Endothelial cell of umbilical vein (primary cell): ENCODE results near the gene ANKDD1A. TPM values are rescaled to one million over a fixed set of nuclear protein-coding genes. Genes with fewer than 3 reads are reported as not detected.

Experiments
- BruUV-seq: library from RNA; stranded (reverse); fragments of 400-500 nt; replicated peaks from 2 replicates; lab custom pipeline; 2021; lab: Mats Ljungman, UMichigan
- CTCF ChIA-PET: fragments of 300-600, 350-600 bp; sonication (Branson Sonifier 250); formaldehyde crosslinking; loops from one replicate; lab custom pipeline; 2021; ENCODE audit warnings: antibody characterized with exemption, inconsistent platforms; lab: Charles Lee
- POLR2A ChIA-PET: fragments of 300-600, 350-600 bp; sonication (Branson Sonifier 250); formaldehyde crosslinking; loops from one replicate; lab custom pipeline; 2021; ENCODE audit warnings: antibody characterized with exemption, inconsistent platforms; lab: Charles Lee
- DNase-seq: peaks from one replicate; pipeline ENCODE4 v3.0.0-alpha.2; 2011; ENCODE audit warnings: low read depth, low spot score
- FAIRE-seq: peaks from 2 replicates; lab custom pipeline; 2011; peaks lifted over from hg19 to GRCh38; lab: Jason Lieb, UNC
- H2AFZ ChIP-seq: 2 replicates; pipeline ENCODE4 v1.6.0; 2012; ENCODE audit warnings: low read depth, low read length, control low read depth, inconsistent platforms
- H3K27ac ChIP-seq: 2 replicates; pipeline ENCODE4 v1.5.1; 2011; ENCODE audit warnings: low read depth, mild to moderate bottlenecking, control low read depth, low read length, moderate library complexity; ENCODE audit not compliant: insufficient read depth
- H3K27me3 ChIP-seq, 2 experiments: 2 replicates each; pipeline versions ENCODE4 v1.6.0 to v1.6.1; 2011; ENCODE audit warnings: low read length in 2 of 2, mixed read lengths in 1 of 2; ENCODE audit not compliant: control insufficient read depth in 2 of 2, insufficient read depth in 2 of 2
- H3K36me3 ChIP-seq, 2 experiments: 2 replicates in 1 of 2; 3 replicates in 1 of 2; pipeline ENCODE4 v1.5.1; 2011; ENCODE audit warnings: low read length in 2 of 2, mild to moderate bottlenecking in 1 of 2, moderate library complexity in 1 of 2; ENCODE audit not compliant: control insufficient read depth in 2 of 2, insufficient read depth in 2 of 2; ENCODE audit errors: extremely low read depth in 1 of 2
- H3K4me1 ChIP-seq: 3 replicates; pipeline ENCODE4 v1.5.1; 2011; ENCODE audit warnings: mild to moderate bottlenecking, low read length; ENCODE audit not compliant: control insufficient read depth, insufficient read depth; ENCODE audit errors: extremely low read depth
- H3K4me2 ChIP-seq: 2 replicates; pipeline ENCODE4 v1.6.1; 2011; ENCODE audit warnings: low read length, control low read depth, mixed read lengths; ENCODE audit not compliant: insufficient read depth
- H3K4me3 ChIP-seq, 3 experiments: fragments of 200-600 bp in 1 of 3; sonication (generic), shearing (Covaris generic) in 1 of 3; replicated peaks in 1 of 3; 2 replicates each; pipeline ENCODE4 v1.5.1; 2011 to 2016; ENCODE audit warnings: control low read depth in 3 of 3, low read length in 3 of 3, mild to moderate bottlenecking in 2 of 3, inconsistent platforms in 1 of 3, low read depth in 1 of 3, moderate library complexity in 1 of 3; ENCODE audit not compliant: insufficient read depth in 1 of 3
- H3K79me2 ChIP-seq: 2 replicates; pipeline ENCODE4 v1.6.0; 2012; ENCODE audit warnings: low read length, inconsistent platforms; ENCODE audit not compliant: control insufficient read depth, insufficient read depth
- H3K9ac ChIP-seq: replicated peaks from 2 replicates; pipeline ENCODE3; 2011; ENCODE audit warnings: low read length, control low read depth; ENCODE audit not compliant: insufficient read depth; ENCODE audit errors: extremely low read depth
- H3K9me1 ChIP-seq: replicated peaks from 3 replicates; pipeline ENCODE4 v1.6.0; 2011; ENCODE audit warnings: mild to moderate bottlenecking, low read length; ENCODE audit not compliant: control insufficient read depth, insufficient read depth; ENCODE audit errors: extremely low read depth
- H3K9me3 ChIP-seq: replicated peaks from 2 replicates; pipeline ENCODE4 v1.5.1; 2012; ENCODE audit warnings: low read length, inconsistent platforms; ENCODE audit not compliant: control insufficient read depth, insufficient read depth
- H4K20me1 ChIP-seq: replicated peaks from 2 replicates; pipeline ENCODE3; 2011; ENCODE audit warnings: mild to moderate bottlenecking, low read length; ENCODE audit not compliant: control insufficient read depth, insufficient read depth; ENCODE audit errors: extremely low read depth
- FOS ChIP-seq: IDR thresholded peaks from 2 replicates; pipeline ENCODE4 v1.6.1; 2011; ENCODE audit warnings: mild to moderate bottlenecking, low read length, moderate library complexity, borderline replicate concordance; ENCODE audit not compliant: insufficient read depth
- JUN ChIP-seq: IDR thresholded peaks from 2 replicates; pipeline ENCODE4 v1.6.1; 2011; ENCODE audit warnings: borderline replicate concordance, low read depth; ENCODE audit not compliant: insufficient read length, insufficient read depth
- MYC ChIP-seq: IDR thresholded peaks from one replicate; pipeline ENCODE4 v1.6.1; 2011; ENCODE audit warnings: mild to moderate bottlenecking, low read depth, low read length
- dilution Hi-C: fragments of 300-500 bp; cut with MboI; formaldehyde crosslinking; loops from one replicate; pipeline ENCODE4 v1.15.0; 2019; ENCODE audit warnings: low sequenced_read_pairs; ENCODE audit not compliant: extremely low pct_ligation_motif_present
- intact Hi-C: fragments of 100-400 bp; cut with micrococcal nuclease; formaldehyde crosslinking; loops from one replicate; pipeline ENCODE4 v1.10.0; 2022
- polyA plus RNA-seq, 4 experiments: library from polyadenylated mRNA; depleted of rRNA in 3 of 4; stranded (reverse) in 3 of 4; unstranded in 1 of 4; fragments of >200 nt; gene quantifications; 2 replicates each; pipeline versions ENCODE4 v1.2.1 to v1.2.3, GENCODE V29; 2011 to 2012; ENCODE audit warnings: missing spikeins in 1 of 4
- total RNA-seq: library from RNA; stranded (reverse); gene quantifications from 2 replicates; pipeline ENCODE4 v1.2.3, GENCODE V29; 2021
- TF ChIP-seq, protein P1 (sequence below), 2 donors: IDR thresholded peaks; 1 replicate in 1 of 2; 2 replicates in 1 of 2; pipeline ENCODE4 v1.5.1; 2011; ENCODE audit warnings: low read length in 2 of 2, mild to moderate bottlenecking in 2 of 2, moderate library complexity in 2 of 2, control low read depth in 1 of 2, inconsistent platforms in 1 of 2, low read depth in 1 of 2; ENCODE audit not compliant: insufficient read depth in 1 of 2; ENCODE audit errors: extremely low read depth in 1 of 2

Gene ANKDD1A
- total and polyA plus RNA-seq, 2 donors (not counting 3 experiments of a cell fraction or from before 2014, with no cell fraction given): 2.0 to 2.4 TPM

GRCh38 chr15:64926661-64927060 lies 15.0 kb downstream of the ANKDD1A start:
- TF ChIP-seq MYC (no peak), JUN (no peak)
- TF ChIP-seq, protein P1, sequence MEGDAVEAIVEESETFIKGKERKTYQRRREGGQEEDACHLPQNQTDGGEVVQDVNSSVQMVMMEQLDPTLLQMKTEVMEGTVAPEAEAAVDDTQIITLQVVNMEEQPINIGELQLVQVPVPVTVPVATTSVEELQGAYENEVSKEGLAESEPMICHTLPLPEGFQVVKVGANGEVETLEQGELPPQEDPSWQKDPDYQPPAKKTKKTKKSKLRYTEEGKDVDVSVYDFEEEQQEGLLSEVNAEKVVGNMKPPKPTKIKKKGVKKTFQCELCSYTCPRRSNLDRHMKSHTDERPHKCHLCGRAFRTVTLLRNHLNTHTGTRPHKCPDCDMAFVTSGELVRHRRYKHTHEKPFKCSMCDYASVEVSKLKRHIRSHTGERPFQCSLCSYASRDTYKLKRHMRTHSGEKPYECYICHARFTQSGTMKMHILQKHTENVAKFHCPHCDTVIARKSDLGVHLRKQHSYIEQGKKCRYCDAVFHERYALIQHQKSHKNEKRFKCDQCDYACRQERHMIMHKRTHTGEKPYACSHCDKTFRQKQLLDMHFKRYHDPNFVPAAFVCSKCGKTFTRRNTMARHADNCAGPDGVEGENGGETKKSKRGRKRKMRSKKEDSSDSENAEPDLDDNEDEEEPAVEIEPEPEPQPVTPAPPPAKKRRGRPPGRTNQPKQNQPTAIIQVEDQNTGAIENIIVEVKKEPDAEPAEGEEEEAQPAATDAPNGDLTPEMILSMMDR (IDR thresholded peaks at IDR 0.05; ENCODE audit: extremely low read depth in 1 of 2, insufficient read depth in 1 of 2, low read depth in 1 of 2, low read length in 2 of 2): no peak
- ChIA-PET POLR2A (no interaction called here), CTCF (no interaction called here)
- Histone ChIP-seq H3K27ac (no peak overlapping the region), H3K9ac (no peak overlapping the region), H3K79me2 (no peaks in the 10 kb centered on the region), H3K4me3 (no peak overlapping the region), H3K9me3 (no peaks in the 10 kb centered on the region), H3K4me1 (peaks cover 11% of the 10 kb centered on the region), H2AFZ (no peak overlapping the region), H3K27me3 (no peaks in the 10 kb centered on the region), H4K20me1 (no peaks in the 10 kb centered on the region), H3K4me2 (no peak overlapping the region), H3K9me1 (no peaks in the 10 kb centered on the region), H3K36me3 (no peaks in the 10 kb centered on the region)
- no peak for DNase-seq
- no peak for FAIRE-seq
- dilution Hi-C loops: no loop called here
- BruUV-seq: no TSS peak
- intact Hi-C loops: no loop called here

DNA sequence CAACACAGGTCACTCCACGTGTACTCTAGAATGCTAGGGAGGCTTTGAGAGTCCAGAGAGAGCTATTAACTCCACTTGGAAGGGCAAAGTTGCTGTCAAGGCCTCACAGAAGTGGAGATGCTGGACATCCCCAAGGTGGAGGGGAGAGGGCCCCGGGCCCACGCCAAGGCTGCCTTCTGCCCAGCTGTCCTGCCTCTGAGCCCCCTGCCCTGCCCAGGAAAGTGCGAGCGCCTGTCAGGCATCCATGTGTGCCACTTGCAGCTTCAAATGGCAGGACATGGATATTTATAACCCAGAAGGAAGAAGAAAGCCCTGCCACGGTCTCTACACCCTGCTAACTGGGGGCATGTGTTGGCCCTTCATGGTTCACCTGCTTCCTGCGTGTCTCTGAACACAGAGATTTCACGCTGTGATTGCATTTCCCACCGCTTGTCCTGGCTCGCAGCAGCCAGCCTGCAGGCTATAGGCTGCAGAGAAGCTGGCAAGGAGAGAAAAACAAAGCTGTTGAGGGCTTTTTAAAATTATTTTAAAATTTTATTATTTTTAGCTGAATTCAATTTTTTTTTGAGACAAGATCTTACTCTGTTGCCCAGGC lies 17.0 kb downstream of the ANKDD1A start:
- Histone ChIP-seq H3K4me1 (peaks cover 11% of the 10 kb centered on the region), H4K20me1 (no peaks in the 10 kb centered on the region), H3K27ac (no peak overlapping the region), H3K27me3 (no peaks in the 10 kb centered on the region), H3K4me2 (no peak overlapping the region), H3K9ac (no peak overlapping the region), H3K79me2 (no peaks in the 10 kb centered on the region), H3K4me3 (no peak overlapping the region), H3K9me3 (no peaks in the 10 kb centered on the region), H3K36me3 (no peaks in the 10 kb centered on the region), H2AFZ (no peak overlapping the region), H3K9me1 (no peaks in the 10 kb centered on the region)
- ChIA-PET CTCF (interaction anchor here (0.8 to 1.2 kb wide), 6 partner anchors 10 to 201 kb away, joined by 3 to 4 read pairs (median 3); no protein-coding TSS in a partner anchor), POLR2A (no interaction called here)
- dilution Hi-C loops (no loop called here), intact Hi-C loops (no loop called here)
- FAIRE-seq (no peak), DNase-seq (no peak)
- TF ChIP-seq, protein P1 (IDR thresholded peaks at IDR 0.05; ENCODE audit: extremely low read depth in 1 of 2, insufficient read depth in 1 of 2, low read depth in 1 of 2, low read length in 2 of 2): no peak
- TF ChIP-seq FOS: no peak
- BruUV-seq: no TSS peak
